ENCODE results near the gene ZNF239.
"Not testable (repeated sequence)": the region's sequence is repeated elsewhere in the genome, so short reads cannot be mapped to it uniquely, and the experiment has no call there.

The ZNF239 gene

GRCh38 chr10:43595739-43596298, 21.4 kb upstream of the ZNF239 start:
- H2AFZ ChIP-seq (ENCODE audit: low read length): no peak overlapping the region
- H3K79me2 ChIP-seq (ENCODE audit: low read length): no peaks in the 10 kb centered on the region
- DNase-seq: no peak
- no peaks in the 10 kb centered on the region for H3K9me3 ChIP-seq (replicated peaks; ENCODE audit: insufficient read depth, low read length)
- H4K20me1 ChIP-seq (ENCODE audit: insufficient read depth, low read length): no peaks in the 10 kb centered on the region
- no peak for TF ChIP-seq EZH2phosphoT487 (IDR thresholded peaks at IDR 0.05; ENCODE audit: low read length)
- TF ChIP-seq, protein P1, sequence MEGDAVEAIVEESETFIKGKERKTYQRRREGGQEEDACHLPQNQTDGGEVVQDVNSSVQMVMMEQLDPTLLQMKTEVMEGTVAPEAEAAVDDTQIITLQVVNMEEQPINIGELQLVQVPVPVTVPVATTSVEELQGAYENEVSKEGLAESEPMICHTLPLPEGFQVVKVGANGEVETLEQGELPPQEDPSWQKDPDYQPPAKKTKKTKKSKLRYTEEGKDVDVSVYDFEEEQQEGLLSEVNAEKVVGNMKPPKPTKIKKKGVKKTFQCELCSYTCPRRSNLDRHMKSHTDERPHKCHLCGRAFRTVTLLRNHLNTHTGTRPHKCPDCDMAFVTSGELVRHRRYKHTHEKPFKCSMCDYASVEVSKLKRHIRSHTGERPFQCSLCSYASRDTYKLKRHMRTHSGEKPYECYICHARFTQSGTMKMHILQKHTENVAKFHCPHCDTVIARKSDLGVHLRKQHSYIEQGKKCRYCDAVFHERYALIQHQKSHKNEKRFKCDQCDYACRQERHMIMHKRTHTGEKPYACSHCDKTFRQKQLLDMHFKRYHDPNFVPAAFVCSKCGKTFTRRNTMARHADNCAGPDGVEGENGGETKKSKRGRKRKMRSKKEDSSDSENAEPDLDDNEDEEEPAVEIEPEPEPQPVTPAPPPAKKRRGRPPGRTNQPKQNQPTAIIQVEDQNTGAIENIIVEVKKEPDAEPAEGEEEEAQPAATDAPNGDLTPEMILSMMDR (IDR thresholded peaks at IDR 0.05; ENCODE audit: low read length): no peak
- TF ChIP-seq EZH2 (optimal IDR thresholded peaks at IDR 0.05; ENCODE audit: low read depth, low read length): no peak
- peaks cover 9% of the 10 kb centered on the region for H3K4me1 ChIP-seq (ENCODE audit: low read length)
- peak overlapping the region; percentile 38; the same call in 1 of the 2 replicates for H3K4me3 ChIP-seq (ENCODE audit: low read length)
- H3F3A ChIP-seq (ENCODE audit: insufficient read depth, low read length): peaks cover 4% of the 10 kb centered on the region; the same call in 1 of the 2 replicates
- peaks cover 20% of the 10 kb centered on the region for H3K27me3 ChIP-seq (replicated peaks; ENCODE audit: insufficient read depth, low read length)
- H3K27ac ChIP-seq (ENCODE audit: low read length): no peak overlapping the region
- no peaks in the 10 kb centered on the region for H3K36me3 ChIP-seq (replicated peaks; ENCODE audit: insufficient read depth, low read length)
- peak overlapping the region; percentile 48 for H3K4me2 ChIP-seq (ENCODE audit: low read depth, low read length)
- H3K9ac ChIP-seq (ENCODE audit: low read length): no peak overlapping the region
- H3K9me2 ChIP-seq (replicated peaks; ENCODE audit: insufficient read depth, low read length): no peaks in the 10 kb centered on the region

GRCh38 chr10:43594944-43595589, 20.7 kb upstream of the ZNF239 start:
- no peaks in the 10 kb centered on the region for H3K36me3 ChIP-seq (replicated peaks; ENCODE audit: insufficient read depth, low read length)
- H3K9me3 ChIP-seq (replicated peaks; ENCODE audit: insufficient read depth, low read length): no peaks in the 10 kb centered on the region
- no peaks in the 10 kb centered on the region for H3K9me2 ChIP-seq (replicated peaks; ENCODE audit: insufficient read depth, low read length)
- DNase-seq: peak; percentile 78
- no peak for TF ChIP-seq EZH2 (optimal IDR thresholded peaks at IDR 0.05; ENCODE audit: low read depth, low read length)
- TF ChIP-seq, protein P1 (IDR thresholded peaks at IDR 0.05; ENCODE audit: low read length): no peak
- no peak for TF ChIP-seq EZH2phosphoT487 (IDR thresholded peaks at IDR 0.05; ENCODE audit: low read length)
- no peaks in the 10 kb centered on the region for H4K20me1 ChIP-seq (ENCODE audit: insufficient read depth, low read length)
- 0 out of 2 replicates have a peak overlapping the region, but pooled peaks have one; percentile 30 for H2AFZ ChIP-seq (ENCODE audit: low read length)
- no peaks in the 10 kb centered on the region for H3K79me2 ChIP-seq (ENCODE audit: low read length)
- H3K9ac ChIP-seq (ENCODE audit: low read length): no peak overlapping the region
- H3K27ac ChIP-seq (ENCODE audit: low read length): no peak overlapping the region
- peaks cover 20% of the 10 kb centered on the region for H3K27me3 ChIP-seq (replicated peaks; ENCODE audit: insufficient read depth, low read length)
- peak overlapping the region; percentile 48 for H3K4me2 ChIP-seq (ENCODE audit: low read depth, low read length)
- H3K4me1 ChIP-seq (ENCODE audit: low read length): peaks cover 9% of the 10 kb centered on the region
- peaks cover 4% of the 10 kb centered on the region; the same call in 1 of the 2 replicates for H3F3A ChIP-seq (ENCODE audit: insufficient read depth, low read length)
- peak overlapping the region; percentile 38; the same call in 1 of the 2 replicates for H3K4me3 ChIP-seq (ENCODE audit: low read length)

- Histone ChIP-seq H3K36me3 (replicated peaks; ENCODE audit: insufficient read depth, low read length) (no peaks in the 10 kb centered on the region), H3K4me1 (ENCODE audit: low read length) (peaks cover 9% of the 10 kb centered on the region), H3K9me3 (replicated peaks; ENCODE audit: insufficient read depth, low read length) (no peaks in the 10 kb centered on the region), H3K4me3 (ENCODE audit: low read length) (no peak overlapping the region), H3K27me3 (replicated peaks; ENCODE audit: insufficient read depth, low read length) (peaks cover 20% of the 10 kb centered on the region), H3K4me2 (ENCODE audit: low read depth, low read length) (no peak overlapping the region), H3K9ac (ENCODE audit: low read length) (no peak overlapping the region), H2AFZ (ENCODE audit: low read length) (no peak overlapping the region), H4K20me1 (ENCODE audit: insufficient read depth, low read length) (no peaks in the 10 kb centered on the region), H3F3A (ENCODE audit: insufficient read depth, low read length) (peaks cover 4% of the 10 kb centered on the region; the same call in 1 of the 2 replicates), H3K9me2 (replicated peaks; ENCODE audit: insufficient read depth, low read length) (no peaks in the 10 kb centered on the region), H3K27ac (ENCODE audit: low read length) (no peak overlapping the region), H3K79me2 (ENCODE audit: low read length) (no peaks in the 10 kb centered on the region)
- TF ChIP-seq EZH2 (optimal IDR thresholded peaks at IDR 0.05; ENCODE audit: low read depth, low read length) (no peak), EZH2phosphoT487 (IDR thresholded peaks at IDR 0.05; ENCODE audit: low read length) (no peak)
- TF ChIP-seq, protein P1 (IDR thresholded peaks at IDR 0.05; ENCODE audit: low read length): no peak
- no peak for DNase-seq
These were observed 17.0 kb upstream of the ZNF239 start for GRCh38 chr10:43591303-43591904.

DNA sequence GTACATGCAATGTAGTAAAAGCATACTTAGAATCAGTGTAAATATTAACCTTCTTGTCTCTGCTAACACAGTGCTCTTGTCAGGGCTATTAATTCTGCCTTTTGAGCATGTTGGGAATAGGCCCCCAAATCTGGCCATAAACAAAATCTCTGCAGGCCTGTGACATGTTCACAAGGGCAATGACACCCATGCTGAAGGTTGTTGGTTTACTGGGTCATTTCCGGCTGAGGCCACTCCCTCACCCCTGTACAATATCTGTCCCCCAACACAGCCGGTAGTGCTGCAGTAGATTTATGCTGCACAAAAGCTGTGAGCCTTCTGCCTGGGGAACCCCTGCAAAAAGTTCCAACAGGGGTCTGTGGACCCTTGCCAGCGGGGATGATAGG, 12.3 kb upstream of the ZNF239 start:
- H3K27ac ChIP-seq (ENCODE audit: low read length); H3K27me3 ChIP-seq (replicated peaks; ENCODE audit: insufficient read depth, low read length); H3K79me2 ChIP-seq (ENCODE audit: low read length): not testable (repeated sequence)

More for the DNA sequence above, 12.3 kb upstream of the ZNF239 start:
- not testable (repeated sequence) for H3F3A ChIP-seq (ENCODE audit: insufficient read depth, low read length); H4K20me1 ChIP-seq (ENCODE audit: insufficient read depth, low read length); H3K4me3 ChIP-seq (ENCODE audit: low read length); H3K9me2 ChIP-seq (replicated peaks; ENCODE audit: insufficient read depth, low read length); H3K36me3 ChIP-seq (replicated peaks; ENCODE audit: insufficient read depth, low read length); H3K4me2 ChIP-seq (ENCODE audit: low read depth, low read length); H3K9ac ChIP-seq (ENCODE audit: low read length); DNase-seq; H2AFZ ChIP-seq (ENCODE audit: low read length); H3K9me3 ChIP-seq (replicated peaks; ENCODE audit: insufficient read depth, low read length); H3K4me1 ChIP-seq (ENCODE audit: low read length)
